B cell (primary cell): ENCODE measurements around the gene CALHM5. TPM values are rescaled to one million over a fixed set of nuclear protein-coding genes. Genes with fewer than 3 reads are reported as not detected.

ENCODE experiments used
- ATAC-seq: fragments of 200-7000 bp; cut with Tn5 transposase; one replicate; pipeline ENCODE4 v1.10.0; 2021; ENCODE audit warnings: low read depth, mild to moderate bottlenecking, moderate number of reproducible peaks, moderate library complexity
- CTCF ChIA-PET: fragments of 350-600 bp; sonication (Branson Sonifier 250); formaldehyde crosslinking; loops from one replicate; lab custom pipeline; 2021; ENCODE audit warnings: antibody characterized with exemption, inconsistent platforms; lab: Charles Lee
- POLR2A ChIA-PET: fragments of 350-600 bp; sonication (Branson Sonifier 250); formaldehyde crosslinking; loops from one replicate; lab custom pipeline; 2021; ENCODE audit warnings: antibody characterized with exemption; lab: Charles Lee
- DNase-seq: peaks from one replicate; pipeline ENCODE4 v3.0.0; 2013
- H2AFZ ChIP-seq: 2 replicates; pipeline ENCODE4 v1.6.1; 2012; ENCODE audit warnings: mild to moderate bottlenecking, low read depth, low read length; ENCODE audit not compliant: insufficient read depth, poor library complexity, severe bottlenecking
- H3K27ac ChIP-seq, 2 donors: 1 replicate in 1 of 2; 2 replicates in 1 of 2; pipeline ENCODE4 v1.5.1; 2012 to 2013; ENCODE audit warnings: low read length in 2 of 2, mild to moderate bottlenecking in 2 of 2, moderate library complexity in 1 of 2
- H3K27me3 ChIP-seq, 4 experiments: fragments of 200-600 bp in 1 of 4; sonication (generic) in 1 of 4; replicated peaks in 1 of 4; 1 replicate in 2 of 4; 2 replicates in 2 of 4; pipeline versions ENCODE4 v1.6.1 to v1.7.0; 2013 to 2016; ENCODE audit warnings: low read length in 3 of 4, mild to moderate bottlenecking in 2 of 4, mixed read lengths in 1 of 4, moderate library complexity in 1 of 4; ENCODE audit not compliant: insufficient read depth in 4 of 4, control insufficient read depth in 3 of 4; ENCODE audit errors: control extremely low read depth in 1 of 4
- H3K36me3 ChIP-seq, 2 experiments: replicated peaks in 1 of 2; 1 replicate in 1 of 2; 2 replicates in 1 of 2; pipeline versions ENCODE4 v1.6.1 to v1.7.1; 2013; ENCODE audit warnings: low read length in 1 of 2; ENCODE audit not compliant: insufficient read depth in 2 of 2, control insufficient read depth in 1 of 2; ENCODE audit errors: control extremely low read depth in 1 of 2, extremely low read depth in 1 of 2
- H3K4me1 ChIP-seq, 2 donors: fragments of 200-600 bp in 1 of 2; sonication (generic) in 1 of 2; 1 replicate in 1 of 2; 2 replicates in 1 of 2; pipeline versions ENCODE4 v1.5.1 to v1.6.1; 2013 to 2017; ENCODE audit warnings: low read length in 2 of 2; ENCODE audit not compliant: control insufficient read depth in 2 of 2, insufficient read depth in 2 of 2
- H3K4me2 ChIP-seq: replicated peaks from 2 replicates; pipeline ENCODE3; 2012; ENCODE audit warnings: mild to moderate bottlenecking, low read depth, low read length; ENCODE audit not compliant: poor library complexity, severe bottlenecking
- H3K4me3 ChIP-seq, 5 experiments: fragments of 200-600 bp in 1 of 5; sonication (generic) in 1 of 5; 1 replicate in 3 of 5; 2 replicates in 2 of 5; pipeline versions ENCODE4 v1.5.1 to v1.7.0; 2011 to 2016; ENCODE audit warnings: low read length in 4 of 5, mild to moderate bottlenecking in 4 of 5, low read depth in 2 of 5, control low read depth in 1 of 5, moderate library complexity in 1 of 5; ENCODE audit not compliant: insufficient read depth in 1 of 5; ENCODE audit errors: control extremely low read depth in 1 of 5, extremely low read depth in 1 of 5
- H3K79me2 ChIP-seq: fragments of 200-600 bp; sonication (generic); one replicate; pipeline ENCODE4 v1.6.0; 2016; ENCODE audit warnings: low read length; ENCODE audit not compliant: control insufficient read depth, insufficient read depth
- H3K9ac ChIP-seq: fragments of 200-600 bp; sonication (generic); 2 replicates; pipeline ENCODE4 v1.6.1; 2017; ENCODE audit warnings: mild to moderate bottlenecking, low read length, moderate library complexity
- H3K9me3 ChIP-seq, 3 donors: one replicate each; pipeline versions ENCODE4 v1.6.1 to v1.7.1; 2013; ENCODE audit warnings: low read length in 2 of 3; ENCODE audit not compliant: control insufficient read depth in 2 of 3, insufficient read depth in 1 of 3; ENCODE audit errors: control extremely low read depth in 1 of 3
- H4K20me1 ChIP-seq: 2 replicates; pipeline ENCODE4 v1.6.0; 2012; ENCODE audit warnings: mild to moderate bottlenecking, low read length; ENCODE audit not compliant: insufficient read depth, control insufficient read depth, poor library complexity, severe bottlenecking
- H3K27ac Mint-ChIP-seq: one replicate; pipeline ENCODE4 v1.8.0; 2021; ENCODE audit warnings: mixed read lengths
- H3K27me3 Mint-ChIP-seq: one replicate; pipeline ENCODE4 v1.8.0; 2021; ENCODE audit warnings: mixed read lengths
- H3K4me1 Mint-ChIP-seq: one replicate; pipeline ENCODE4 v1.8.0; 2021; ENCODE audit warnings: mixed read lengths
- H3K4me3 Mint-ChIP-seq: one replicate; pipeline ENCODE4 v1.8.0; 2021; ENCODE audit warnings: mixed read lengths
- H3K9me3 Mint-ChIP-seq: one replicate; pipeline ENCODE4 v1.8.0; 2022; ENCODE audit warnings: mixed read lengths; ENCODE audit not compliant: insufficient read depth
- EZH2 ChIP-seq: IDR thresholded peaks from 2 replicates; pipeline ENCODE4 v1.6.1; 2012; ENCODE audit warnings: borderline replicate concordance, low read depth, mild to moderate bottlenecking, moderate library complexity, low read length; ENCODE audit not compliant: insufficient read depth, poor library complexity, severe bottlenecking
- WGBS: methylation state at CpG from one replicate; pipeline ENCODE4 v1.1.5; 2013; ENCODE audit warnings: missing lambda C conversion rate; ENCODE audit not compliant: insufficient coverage; 5-methylcytosine and 5-hydroxymethylcytosine counted together
- intact Hi-C: fragments of 100-400 bp; cut with micrococcal nuclease; formaldehyde crosslinking; loops from one replicate; pipeline ENCODE4 v1.10.0; 2022
- polyA plus RNA-seq: library from polyadenylated mRNA; depleted of rRNA; stranded (reverse); fragments of >200 nt; gene quantifications from 2 replicates; pipeline ENCODE4 v1.2.3, GENCODE V29; 2012
- total RNA-seq, 2 donors: library from RNA; stranded (reverse); fragments of 120-200 nt in 1 of 2; gene quantifications; 1 replicate in 1 of 2; 2 replicates in 1 of 2; pipeline versions ENCODE4 v1.2.3 to v1.2.4, GENCODE V29; 2013 to 2022
- TF ChIP-seq, protein P1 (sequence below): fragments of 200-600 bp; IDR thresholded peaks from one replicate; pipeline ENCODE4 v1.8.0; 2022; ENCODE audit warnings: antibody characterized with exemption, mild to moderate bottlenecking

The CALHM5 gene
- total and polyA plus RNA-seq, 2 donors (not counting 1 experiment from before 2014, with no cell fraction given): not detected

DNA sequence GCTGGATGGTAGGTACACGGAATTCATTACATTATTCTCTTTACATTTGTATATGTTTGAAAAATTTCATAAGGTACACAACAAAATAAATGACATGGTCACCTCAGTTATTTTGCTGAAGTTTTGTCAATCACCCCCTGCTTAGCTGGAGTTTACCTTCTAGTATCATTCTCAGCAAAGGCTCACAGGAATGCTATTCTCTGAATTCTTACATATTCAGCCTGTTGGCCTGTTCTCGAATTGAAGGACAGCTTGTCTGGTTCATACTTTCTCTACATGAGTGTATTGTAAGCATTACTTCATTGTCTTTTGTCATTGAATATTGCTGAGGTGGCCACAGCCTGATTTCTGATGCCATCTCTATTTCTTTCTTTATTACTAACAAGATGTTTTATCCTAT lies 12.8 kb downstream of the CALHM5 start:
- intact Hi-C loops: no loop called here
- no peak for TF ChIP-seq EZH2
- TF ChIP-seq, protein P1, sequence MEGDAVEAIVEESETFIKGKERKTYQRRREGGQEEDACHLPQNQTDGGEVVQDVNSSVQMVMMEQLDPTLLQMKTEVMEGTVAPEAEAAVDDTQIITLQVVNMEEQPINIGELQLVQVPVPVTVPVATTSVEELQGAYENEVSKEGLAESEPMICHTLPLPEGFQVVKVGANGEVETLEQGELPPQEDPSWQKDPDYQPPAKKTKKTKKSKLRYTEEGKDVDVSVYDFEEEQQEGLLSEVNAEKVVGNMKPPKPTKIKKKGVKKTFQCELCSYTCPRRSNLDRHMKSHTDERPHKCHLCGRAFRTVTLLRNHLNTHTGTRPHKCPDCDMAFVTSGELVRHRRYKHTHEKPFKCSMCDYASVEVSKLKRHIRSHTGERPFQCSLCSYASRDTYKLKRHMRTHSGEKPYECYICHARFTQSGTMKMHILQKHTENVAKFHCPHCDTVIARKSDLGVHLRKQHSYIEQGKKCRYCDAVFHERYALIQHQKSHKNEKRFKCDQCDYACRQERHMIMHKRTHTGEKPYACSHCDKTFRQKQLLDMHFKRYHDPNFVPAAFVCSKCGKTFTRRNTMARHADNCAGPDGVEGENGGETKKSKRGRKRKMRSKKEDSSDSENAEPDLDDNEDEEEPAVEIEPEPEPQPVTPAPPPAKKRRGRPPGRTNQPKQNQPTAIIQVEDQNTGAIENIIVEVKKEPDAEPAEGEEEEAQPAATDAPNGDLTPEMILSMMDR: no peak
- CTCF ChIA-PET: interaction anchor here (1.3 to 1.4 kb wide), 2 partner anchors 9 to 236 kb away, joined by 3 to 7 read pairs; no protein-coding TSS in a partner anchor
- no peak overlapping the region for H2AFZ ChIP-seq
- H3K4me1 Mint-ChIP-seq: peaks cover 3% of the 10 kb centered on the region
- H3K9me3 Mint-ChIP-seq: no peaks in the 10 kb centered on the region
- H3K27me3 Mint-ChIP-seq: peaks cover 3% of the 10 kb centered on the region
- WGBS: no CpG with 5 or more reads among the region's 2 CpGs
- H3K4me3 Mint-ChIP-seq: no peak overlapping the region
- no peak for DNase-seq
- no peak for ATAC-seq
- H3K9me3 ChIP-seq: no peaks in the 10 kb centered on the region
- H3K27ac ChIP-seq: no peak overlapping the region
- H3K4me1 ChIP-seq: no peaks in the 10 kb centered on the region
- peaks cover 0 to 3% (median 0%) of the 10 kb centered on the region in 4 experiments for H3K27me3 ChIP-seq
- no peak overlapping the region for H3K4me3 ChIP-seq
- H3K27ac Mint-ChIP-seq: no peak overlapping the region
- no peak overlapping the region for H3K9ac ChIP-seq
- H3K4me2 ChIP-seq: no peak overlapping the region
- no peaks in the 10 kb centered on the region for H3K36me3 ChIP-seq
- no peaks in the 10 kb centered on the region for H4K20me1 ChIP-seq
- POLR2A ChIA-PET: no interaction called here
- no peaks in the 10 kb centered on the region for H3K79me2 ChIP-seq

DNA sequence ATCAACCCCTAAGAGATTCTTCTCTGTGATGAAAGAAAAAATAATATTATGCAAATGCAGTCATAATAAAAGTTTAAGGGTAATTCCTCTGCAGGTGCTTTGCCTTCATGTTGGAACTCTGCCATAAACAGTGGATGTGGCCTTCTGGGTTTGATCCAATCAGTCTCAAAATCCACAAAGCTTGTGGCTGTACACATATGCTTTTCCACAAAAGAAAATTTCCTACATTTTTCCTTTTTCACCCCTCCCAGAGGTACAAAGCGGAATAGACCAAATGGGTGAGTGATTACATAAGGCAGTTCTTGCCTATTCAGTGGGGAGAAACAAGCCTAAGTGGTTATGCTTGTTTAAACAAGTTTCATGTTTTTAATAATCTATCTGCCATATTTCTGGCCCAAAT lies 16.7 kb downstream of the CALHM5 start:
- H3K27ac ChIP-seq: no peak overlapping the region
- WGBS: no CpG with 5 or more reads among the region's 1 CpG
- Mint-ChIP-seq H3K9me3 (no peaks in the 10 kb centered on the region), H3K4me3 (no peak overlapping the region), H3K27me3 (peaks cover 3% of the 10 kb centered on the region), H3K27ac (no peak overlapping the region), H3K4me1 (peaks cover 13% of the 10 kb centered on the region)
- H3K4me3 ChIP-seq: no peak overlapping the region
- H3K27me3 ChIP-seq: peaks cover 0 to 3% (median 0%) of the 10 kb centered on the region in 4 experiments
- no peak for DNase-seq
- no peak overlapping the region for H3K4me2 ChIP-seq
- POLR2A ChIA-PET: no interaction called here
- peaks cover 0 to 5% of the 10 kb centered on the region in 2 donors for H3K4me1 ChIP-seq
- H3K9ac ChIP-seq: no peak overlapping the region
- CTCF ChIA-PET: interaction anchor here (1.2 to 1.8 kb wide), 3 partner anchors 13 to 260 kb away, joined by 3 to 5 read pairs (median 3); no protein-coding TSS in a partner anchor
- no peak for TF ChIP-seq EZH2
- TF ChIP-seq, protein P1: no peak
- no peaks in the 10 kb centered on the region for H3K9me3 ChIP-seq
- H2AFZ ChIP-seq: no peak overlapping the region
- no peaks in the 10 kb centered on the region for H3K79me2 ChIP-seq
- intact Hi-C loops: no loop called here
- no peaks in the 10 kb centered on the region for H4K20me1 ChIP-seq
- no peaks in the 10 kb centered on the region for H3K36me3 ChIP-seq
- ATAC-seq: no peak
